Measurements from ENCODE around the gene PBX3.

The PBX3 gene

GRCh38 chr9:125759764-125760129 is 12.6 kb downstream of the PBX3 start:
- no peaks in the 10 kb centered on the region for H3K36me3 ChIP-seq (ENCODE audit: control insufficient read depth, insufficient read depth, low read length)
- no peak overlapping the region for H3K9ac ChIP-seq (ENCODE audit: low read depth, low read length)
- no peaks in the 10 kb centered on the region for H3K27me3 ChIP-seq (ENCODE audit: control insufficient read depth, insufficient read depth, low read length)
- H3K4me3 ChIP-seq (ENCODE audit: low read depth, low read length), result peak overlapping the region; percentile 23
- no peaks in the 10 kb centered on the region for H3K9me3 ChIP-seq (ENCODE audit: control insufficient read depth, insufficient read depth, low read length)
- peak overlapping the region; percentile 87 for H3K27ac ChIP-seq (ENCODE audit: low read depth, low read length)
- H3K4me1 ChIP-seq (ENCODE audit: control insufficient read depth, insufficient read depth, low read length), result peaks cover 95% of the 10 kb centered on the region

GRCh38 chr9:125760537-125760936 is 13.4 kb downstream of the PBX3 start:
- H3K36me3 ChIP-seq (ENCODE audit: control insufficient read depth, insufficient read depth, low read length), result no peaks in the 10 kb centered on the region
- no peaks in the 10 kb centered on the region for H3K9me3 ChIP-seq (ENCODE audit: control insufficient read depth, insufficient read depth, low read length)
- peaks cover 87% of the 10 kb centered on the region for H3K4me1 ChIP-seq (ENCODE audit: control insufficient read depth, insufficient read depth, low read length)
- H3K9ac ChIP-seq (ENCODE audit: low read depth, low read length), result no peak overlapping the region
- no peak overlapping the region for H3K27ac ChIP-seq (ENCODE audit: low read depth, low read length)
- H3K27me3 ChIP-seq (ENCODE audit: control insufficient read depth, insufficient read depth, low read length), result no peaks in the 10 kb centered on the region
- H3K4me3 ChIP-seq (ENCODE audit: low read depth, low read length), result no peak overlapping the region

- Histone ChIP-seq H3K9ac (ENCODE audit: low read depth, low read length) (no peak overlapping the region), H3K4me1 (ENCODE audit: control insufficient read depth, insufficient read depth, low read length) (peaks cover 73% of the 10 kb centered on the region), H3K4me3 (ENCODE audit: low read depth, low read length) (no peak overlapping the region), H3K36me3 (ENCODE audit: control insufficient read depth, insufficient read depth, low read length) (no peaks in the 10 kb centered on the region), H3K27me3 (ENCODE audit: control insufficient read depth, insufficient read depth, low read length) (no peaks in the 10 kb centered on the region), H3K9me3 (ENCODE audit: control insufficient read depth, insufficient read depth, low read length) (no peaks in the 10 kb centered on the region), H3K27ac (ENCODE audit: low read depth, low read length) (no peak overlapping the region)
Observed at GRCh38 chr9:125761676-125762450, 14.7 kb downstream of the PBX3 start.

GRCh38 chr9:125763394-125763801 is 16.2 kb downstream of the PBX3 start:
- Histone ChIP-seq H3K4me3 (ENCODE audit: low read depth, low read length) (no peak overlapping the region), H3K36me3 (ENCODE audit: control insufficient read depth, insufficient read depth, low read length) (no peaks in the 10 kb centered on the region), H3K9ac (ENCODE audit: low read depth, low read length) (no peak overlapping the region), H3K4me1 (ENCODE audit: control insufficient read depth, insufficient read depth, low read length) (peaks cover 59% of the 10 kb centered on the region), H3K9me3 (ENCODE audit: control insufficient read depth, insufficient read depth, low read length) (no peaks in the 10 kb centered on the region), H3K27me3 (ENCODE audit: control insufficient read depth, insufficient read depth, low read length) (no peaks in the 10 kb centered on the region), H3K27ac (ENCODE audit: low read depth, low read length) (peak overlapping the region; percentile 26)

- Histone ChIP-seq H3K27me3 (ENCODE audit: control insufficient read depth, insufficient read depth, low read length) (no peaks in the 10 kb centered on the region), H3K9ac (ENCODE audit: low read depth, low read length) (no peak overlapping the region), H3K4me1 (ENCODE audit: control insufficient read depth, insufficient read depth, low read length) (peaks cover 58% of the 10 kb centered on the region), H3K36me3 (ENCODE audit: control insufficient read depth, insufficient read depth, low read length) (no peaks in the 10 kb centered on the region), H3K4me3 (ENCODE audit: low read depth, low read length) (no peak overlapping the region), H3K27ac (ENCODE audit: low read depth, low read length) (no peak overlapping the region), H3K9me3 (ENCODE audit: control insufficient read depth, insufficient read depth, low read length) (no peaks in the 10 kb centered on the region)
Observed at GRCh38 chr9:125764198-125764597, 17.0 kb downstream of the PBX3 start.

GRCh38 chr9:125766468-125767221 is 19.5 kb downstream of the PBX3 start:
- Histone ChIP-seq H3K9me3 (ENCODE audit: control insufficient read depth, insufficient read depth, low read length) (no peaks in the 10 kb centered on the region), H3K4me3 (ENCODE audit: low read depth, low read length) (no peak overlapping the region), H3K36me3 (ENCODE audit: control insufficient read depth, insufficient read depth, low read length) (no peaks in the 10 kb centered on the region)

GRCh38 chr9:125767349-125767748 is 20.2 kb downstream of the PBX3 start:
- Histone ChIP-seq H3K4me3 (ENCODE audit: low read depth, low read length) (no peak overlapping the region), H3K4me1 (ENCODE audit: control insufficient read depth, insufficient read depth, low read length) (peaks cover 36% of the 10 kb centered on the region), H3K27ac (ENCODE audit: low read depth, low read length) (no peak overlapping the region), H3K27me3 (ENCODE audit: control insufficient read depth, insufficient read depth, low read length) (no peaks in the 10 kb centered on the region), H3K36me3 (ENCODE audit: control insufficient read depth, insufficient read depth, low read length) (no peaks in the 10 kb centered on the region), H3K9me3 (ENCODE audit: control insufficient read depth, insufficient read depth, low read length) (no peaks in the 10 kb centered on the region), H3K9ac (ENCODE audit: low read depth, low read length) (no peak overlapping the region)

More at GRCh38 chr9:125766468-125767221, 19.5 kb downstream of the PBX3 start:
- no peak overlapping the region for H3K9ac ChIP-seq (ENCODE audit: low read depth, low read length)
- H3K4me1 ChIP-seq (ENCODE audit: control insufficient read depth, insufficient read depth, low read length), result peaks cover 43% of the 10 kb centered on the region
- no peak overlapping the region for H3K27ac ChIP-seq (ENCODE audit: low read depth, low read length)
- H3K27me3 ChIP-seq (ENCODE audit: control insufficient read depth, insufficient read depth, low read length), result no peaks in the 10 kb centered on the region

- H3K9me3 ChIP-seq (ENCODE audit: control insufficient read depth, insufficient read depth, low read length), result no peaks in the 10 kb centered on the region
- no peak overlapping the region for H3K9ac ChIP-seq (ENCODE audit: low read depth, low read length)
- peaks cover 22% of the 10 kb centered on the region for H3K4me1 ChIP-seq (ENCODE audit: control insufficient read depth, insufficient read depth, low read length)
- no peak overlapping the region for H3K27ac ChIP-seq (ENCODE audit: low read depth, low read length)
- no peaks in the 10 kb centered on the region for H3K36me3 ChIP-seq (ENCODE audit: control insufficient read depth, insufficient read depth, low read length)
- no peaks in the 10 kb centered on the region for H3K27me3 ChIP-seq (ENCODE audit: control insufficient read depth, insufficient read depth, low read length)
- H3K4me3 ChIP-seq (ENCODE audit: low read depth, low read length), result no peak overlapping the region
Observed at GRCh38 chr9:125768803-125769202, 21.6 kb downstream of the PBX3 start.

- H3K9me3 ChIP-seq (ENCODE audit: control insufficient read depth, insufficient read depth, low read length), result no peaks in the 10 kb centered on the region
- no peak overlapping the region for H3K4me3 ChIP-seq (ENCODE audit: low read depth, low read length)
- no peak overlapping the region for H3K27ac ChIP-seq (ENCODE audit: low read depth, low read length)
- H3K9ac ChIP-seq (ENCODE audit: low read depth, low read length), result no peak overlapping the region
- no peaks in the 10 kb centered on the region for H3K36me3 ChIP-seq (ENCODE audit: control insufficient read depth, insufficient read depth, low read length)
- H3K4me1 ChIP-seq (ENCODE audit: control insufficient read depth, insufficient read depth, low read length), result peaks cover 22% of the 10 kb centered on the region
- H3K27me3 ChIP-seq (ENCODE audit: control insufficient read depth, insufficient read depth, low read length), result no peaks in the 10 kb centered on the region
Observed at GRCh38 chr9:125771037-125771436, 23.9 kb downstream of the PBX3 start.

- no peaks in the 10 kb centered on the region for H3K36me3 ChIP-seq (ENCODE audit: control insufficient read depth, insufficient read depth, low read length)
Observed at GRCh38 chr9:125772740-125773139, 25.6 kb downstream of the PBX3 start.

GRCh38 chr9:125774106-125774505 is 26.9 kb downstream of the PBX3 start:
- H3K4me3 ChIP-seq (ENCODE audit: low read depth, low read length), result no peak overlapping the region
- no peaks in the 10 kb centered on the region for H3K9me3 ChIP-seq (ENCODE audit: control insufficient read depth, insufficient read depth, low read length)
- H3K27me3 ChIP-seq (ENCODE audit: control insufficient read depth, insufficient read depth, low read length), result no peaks in the 10 kb centered on the region
- no peaks in the 10 kb centered on the region for H3K36me3 ChIP-seq (ENCODE audit: control insufficient read depth, insufficient read depth, low read length)
- H3K9ac ChIP-seq (ENCODE audit: low read depth, low read length), result no peak overlapping the region
- peaks cover 15% of the 10 kb centered on the region for H3K4me1 ChIP-seq (ENCODE audit: control insufficient read depth, insufficient read depth, low read length)
- H3K27ac ChIP-seq (ENCODE audit: low read depth, low read length), result no peak overlapping the region

More at GRCh38 chr9:125772740-125773139, 25.6 kb downstream of the PBX3 start:
- no peaks in the 10 kb centered on the region for H3K27me3 ChIP-seq (ENCODE audit: control insufficient read depth, insufficient read depth, low read length)
- no peak overlapping the region for H3K4me3 ChIP-seq (ENCODE audit: low read depth, low read length)
- H3K27ac ChIP-seq (ENCODE audit: low read depth, low read length), result no peak overlapping the region
- peaks cover 22% of the 10 kb centered on the region for H3K4me1 ChIP-seq (ENCODE audit: control insufficient read depth, insufficient read depth, low read length)
- no peaks in the 10 kb centered on the region for H3K9me3 ChIP-seq (ENCODE audit: control insufficient read depth, insufficient read depth, low read length)
- no peak overlapping the region for H3K9ac ChIP-seq (ENCODE audit: low read depth, low read length)
